ENCODE measurements around the gene PCOLCE2.

PCOLCE2 gene

DNA sequence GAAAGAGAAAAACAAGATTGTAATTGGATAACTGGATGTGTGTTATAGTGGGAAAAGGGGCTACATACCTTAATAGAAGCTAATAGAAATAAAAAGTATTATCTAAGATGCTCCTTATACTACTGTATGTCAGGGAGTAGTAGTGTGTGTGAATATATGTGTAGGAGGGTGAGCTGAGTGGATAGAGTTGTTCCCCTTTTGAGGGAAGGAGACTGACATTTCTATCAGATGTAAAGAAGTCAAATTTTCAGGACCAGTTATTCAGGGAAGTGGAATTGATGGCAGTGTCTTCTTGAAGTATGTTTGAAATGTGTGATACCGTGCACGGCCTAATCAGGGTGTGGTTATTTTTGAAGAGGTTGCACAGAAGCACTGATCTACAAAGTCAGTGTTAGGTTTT is 49.1 kb downstream of the PCOLCE2 start:
- TF ChIP-seq, protein P1, sequence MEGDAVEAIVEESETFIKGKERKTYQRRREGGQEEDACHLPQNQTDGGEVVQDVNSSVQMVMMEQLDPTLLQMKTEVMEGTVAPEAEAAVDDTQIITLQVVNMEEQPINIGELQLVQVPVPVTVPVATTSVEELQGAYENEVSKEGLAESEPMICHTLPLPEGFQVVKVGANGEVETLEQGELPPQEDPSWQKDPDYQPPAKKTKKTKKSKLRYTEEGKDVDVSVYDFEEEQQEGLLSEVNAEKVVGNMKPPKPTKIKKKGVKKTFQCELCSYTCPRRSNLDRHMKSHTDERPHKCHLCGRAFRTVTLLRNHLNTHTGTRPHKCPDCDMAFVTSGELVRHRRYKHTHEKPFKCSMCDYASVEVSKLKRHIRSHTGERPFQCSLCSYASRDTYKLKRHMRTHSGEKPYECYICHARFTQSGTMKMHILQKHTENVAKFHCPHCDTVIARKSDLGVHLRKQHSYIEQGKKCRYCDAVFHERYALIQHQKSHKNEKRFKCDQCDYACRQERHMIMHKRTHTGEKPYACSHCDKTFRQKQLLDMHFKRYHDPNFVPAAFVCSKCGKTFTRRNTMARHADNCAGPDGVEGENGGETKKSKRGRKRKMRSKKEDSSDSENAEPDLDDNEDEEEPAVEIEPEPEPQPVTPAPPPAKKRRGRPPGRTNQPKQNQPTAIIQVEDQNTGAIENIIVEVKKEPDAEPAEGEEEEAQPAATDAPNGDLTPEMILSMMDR (IDR thresholded peaks at IDR 0.05; ENCODE audit: insufficient read depth, low read depth, low read length, missing control alignments) = no peak
- no peak for DNase-seq (ENCODE audit: low read depth)
- no peak overlapping the region for H3K4me3 ChIP-seq (ENCODE audit: low read length)

DNA sequence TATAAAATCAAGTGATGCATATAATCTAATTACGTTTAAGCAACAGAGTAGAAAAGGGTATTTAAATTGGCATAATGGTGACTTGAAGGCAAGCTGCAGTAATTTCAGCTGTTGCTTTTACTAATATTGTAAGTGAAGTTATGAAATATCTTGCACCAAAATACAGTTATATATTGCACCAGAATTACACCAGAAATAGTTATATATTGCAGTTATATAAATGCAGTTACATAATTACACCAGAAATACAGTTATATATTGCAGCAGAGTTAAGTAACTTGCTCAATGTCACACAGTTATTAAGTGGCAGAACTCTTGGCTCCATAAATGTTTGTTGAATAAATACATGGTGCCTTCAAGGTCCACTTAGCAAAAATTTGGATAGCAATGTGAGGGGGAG is 51.4 kb downstream of the PCOLCE2 start:
- TF ChIP-seq, protein P1 (IDR thresholded peaks at IDR 0.05; ENCODE audit: insufficient read depth, low read depth, low read length, missing control alignments) = no peak

DNA sequence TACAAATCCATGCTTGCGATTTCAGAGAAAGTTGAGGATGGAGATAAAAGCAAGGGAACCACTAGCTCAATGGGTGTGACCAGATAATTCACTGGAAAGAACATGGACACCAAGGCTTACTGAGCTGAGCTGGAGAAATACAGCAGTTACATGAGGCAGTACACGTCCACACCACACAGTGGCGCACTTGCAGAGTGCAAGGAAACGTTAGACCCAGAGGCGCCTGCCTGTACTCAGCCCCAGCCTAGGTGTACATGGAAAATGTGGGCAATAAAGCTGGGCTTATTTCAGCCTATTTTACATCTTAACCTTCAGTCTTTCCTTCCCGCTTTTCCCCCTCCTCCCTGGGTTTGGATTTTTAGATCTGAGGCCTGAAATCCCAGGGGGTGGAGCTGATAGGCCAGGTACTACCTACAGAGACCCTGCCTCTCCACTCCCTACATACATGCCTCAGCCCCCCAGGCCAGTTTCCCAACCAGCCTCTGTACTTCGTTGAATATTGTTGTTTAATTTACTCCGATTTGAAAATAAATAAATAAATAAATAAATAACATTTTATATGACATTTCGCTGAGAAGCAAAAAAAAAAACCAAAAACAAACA is 60.1 kb downstream of the PCOLCE2 start:
- H3K4me3 ChIP-seq (ENCODE audit: low read length) = no peak overlapping the region
- peak; percentile 84 for DNase-seq (ENCODE audit: low read depth)
- TF ChIP-seq, protein P1 (IDR thresholded peaks at IDR 0.05; ENCODE audit: insufficient read depth, low read depth, low read length, missing control alignments) = peak; percentile 97

More for the DNA sequence above, 51.4 kb downstream of the PCOLCE2 start:
- no peak for DNase-seq (ENCODE audit: low read depth)
- H3K4me3 ChIP-seq (ENCODE audit: low read length) = no peak overlapping the region

DNA sequence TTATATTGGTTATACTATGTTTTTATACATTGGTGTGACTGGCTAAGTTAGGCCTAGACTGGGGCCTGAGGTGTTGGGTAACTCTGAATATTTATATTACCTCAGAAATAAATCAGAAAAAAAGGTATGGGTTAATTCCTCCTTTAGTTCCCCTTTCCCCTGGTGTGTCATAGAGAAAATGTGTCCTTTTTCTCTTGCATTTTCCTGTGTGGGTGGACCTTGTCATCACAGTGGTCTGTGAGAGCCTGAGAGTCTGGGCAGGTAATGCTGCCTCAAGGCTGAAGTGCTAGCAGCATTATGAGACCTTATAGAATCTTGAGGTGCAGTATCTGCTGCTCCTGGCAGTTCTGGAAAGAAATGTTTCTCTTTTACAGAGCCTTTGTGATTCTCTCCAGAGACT is 69.7 kb downstream of the PCOLCE2 start:
- H3K4me3 ChIP-seq (ENCODE audit: low read length) = no peak overlapping the region
- TF ChIP-seq, protein P1 (IDR thresholded peaks at IDR 0.05; ENCODE audit: insufficient read depth, low read depth, low read length, missing control alignments) = no peak
- DNase-seq (ENCODE audit: low read depth) = no peak

DNA sequence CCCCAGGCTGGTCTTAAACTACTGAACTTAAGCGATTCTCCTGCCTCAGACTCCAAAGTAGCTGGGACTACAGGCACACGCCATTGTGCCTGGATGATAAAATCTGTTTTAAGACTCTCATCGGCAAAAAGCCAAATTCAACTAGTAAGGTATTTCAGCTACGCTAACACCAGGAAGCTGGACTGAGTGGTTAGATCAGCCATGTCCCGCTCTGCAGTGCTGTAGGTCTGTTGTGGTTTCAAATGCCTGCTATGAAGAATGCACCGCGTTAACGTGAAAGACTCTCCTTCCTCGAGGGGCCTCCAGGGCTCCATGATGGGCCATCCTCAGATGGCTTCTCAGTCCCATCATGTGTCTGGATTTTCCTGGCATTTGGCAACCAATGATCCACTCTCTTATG is 70.2 kb downstream of the PCOLCE2 start:
- TF ChIP-seq, protein P1 (IDR thresholded peaks at IDR 0.05; ENCODE audit: insufficient read depth, low read depth, low read length, missing control alignments) = no peak
- no peak overlapping the region for H3K4me3 ChIP-seq (ENCODE audit: low read length)
- no peak for DNase-seq (ENCODE audit: low read depth)

DNA sequence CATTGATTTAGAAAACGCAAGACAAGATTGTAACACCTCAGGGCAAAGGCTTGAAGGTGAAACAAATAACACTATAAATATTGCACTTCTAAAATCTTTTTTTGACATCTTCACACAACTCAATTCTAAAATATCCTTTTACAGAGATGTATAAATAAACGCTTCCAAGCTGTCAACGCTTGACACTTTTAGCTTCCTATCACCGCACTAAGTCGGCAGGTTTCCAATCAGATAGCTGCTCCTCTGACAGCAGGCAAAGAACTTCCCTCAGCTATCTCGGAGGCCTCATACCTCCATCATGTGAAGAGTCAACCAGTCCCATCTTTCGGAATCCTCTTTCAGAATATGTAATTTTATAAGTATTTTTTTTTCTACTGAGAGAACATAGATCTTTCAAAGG is 71.0 kb downstream of the PCOLCE2 start:
- TF ChIP-seq, protein P1 (IDR thresholded peaks at IDR 0.05; ENCODE audit: insufficient read depth, low read depth, low read length, missing control alignments) = no peak
- no peak overlapping the region for H3K4me3 ChIP-seq (ENCODE audit: low read length)
- DNase-seq (ENCODE audit: low read depth) = no peak

DNA sequence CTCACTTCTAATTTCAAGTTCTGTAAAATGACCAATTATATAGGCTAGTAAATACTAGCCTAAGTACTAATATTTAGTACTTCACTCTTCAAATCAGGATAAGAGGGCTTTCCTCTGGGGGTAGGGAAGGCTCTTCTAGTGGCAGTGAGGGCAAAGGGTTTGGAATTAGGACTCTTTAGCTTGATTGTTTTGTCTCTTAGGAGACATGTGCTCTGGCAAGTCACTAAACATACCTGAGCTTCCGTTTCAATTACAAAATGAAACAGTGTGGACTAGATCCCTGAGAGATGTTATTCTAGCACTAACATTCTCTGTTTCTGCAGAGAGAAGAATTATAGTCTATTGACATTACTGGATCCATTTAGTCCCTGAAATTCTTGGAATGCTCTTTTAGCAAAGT is 71.5 kb downstream of the PCOLCE2 start:
- TF ChIP-seq, protein P1 (IDR thresholded peaks at IDR 0.05; ENCODE audit: insufficient read depth, low read depth, low read length, missing control alignments) = no peak
- H3K4me3 ChIP-seq (ENCODE audit: low read length) = no peak overlapping the region
- no peak for DNase-seq (ENCODE audit: low read depth)
